NB4 (cell line): ENCODE results near the gene ZNF248.

ENCODE experiments used
- DNase-seq: peaks from one replicate; pipeline ENCODE4 v3.0.0; 2010; ENCODE audit warnings: low read depth
- H3K4me3 ChIP-seq: one replicate; pipeline ENCODE4 v1.5.1; 2011; ENCODE audit warnings: mild to moderate bottlenecking, low read depth, low read length, moderate library complexity
- MYC ChIP-seq: IDR thresholded peaks from 2 replicates; pipeline ENCODE4 v1.6.1; 2011; ENCODE audit warnings: low read depth, low read length
- POLR2A ChIP-seq: IDR thresholded peaks from 2 replicates; pipeline ENCODE4 v1.6.1; 2011; ENCODE audit warnings: mild to moderate bottlenecking; ENCODE audit not compliant: insufficient read length; ENCODE audit errors: extremely low read depth
- TF ChIP-seq, protein P1 (sequence below): IDR thresholded peaks from 2 replicates; pipeline ENCODE4 v1.6.1; 2011; ENCODE audit warnings: low read depth, low read length
- TF ChIP-seq, protein P2 (sequence below): IDR thresholded peaks from one replicate; pipeline ENCODE4 v1.5.1; 2012; ENCODE audit warnings: low read depth, low read length

The ZNF248 gene

DNA sequence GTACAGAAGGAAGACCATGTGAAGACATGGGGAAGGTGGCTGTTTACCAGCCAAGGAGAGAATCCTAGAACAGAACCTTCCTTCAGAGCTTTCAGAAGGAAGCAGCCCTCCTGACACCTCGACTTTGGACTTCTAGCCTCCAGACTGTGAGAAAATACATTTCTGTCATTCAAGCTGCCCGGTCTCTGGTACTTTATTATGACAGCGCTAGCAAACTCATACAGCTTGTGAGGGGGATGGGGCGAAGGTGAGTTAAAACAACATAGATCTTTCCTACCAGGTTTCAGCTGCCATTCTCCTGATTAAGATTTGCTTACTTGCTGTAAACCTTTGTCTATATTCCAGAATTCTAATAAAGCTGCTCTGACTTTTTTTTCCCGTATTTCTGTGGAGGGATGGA is 14.9 kb upstream of the ZNF248 start:
- no peak for TF ChIP-seq POLR2A
- TF ChIP-seq, protein P1, sequence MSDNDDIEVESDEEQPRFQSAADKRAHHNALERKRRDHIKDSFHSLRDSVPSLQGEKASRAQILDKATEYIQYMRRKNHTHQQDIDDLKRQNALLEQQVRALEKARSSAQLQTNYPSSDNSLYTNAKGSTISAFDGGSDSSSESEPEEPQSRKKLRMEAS, result no peak
- DNase-seq, result no peak
- H3K4me3 ChIP-seq, result no peak overlapping the region

DNA sequence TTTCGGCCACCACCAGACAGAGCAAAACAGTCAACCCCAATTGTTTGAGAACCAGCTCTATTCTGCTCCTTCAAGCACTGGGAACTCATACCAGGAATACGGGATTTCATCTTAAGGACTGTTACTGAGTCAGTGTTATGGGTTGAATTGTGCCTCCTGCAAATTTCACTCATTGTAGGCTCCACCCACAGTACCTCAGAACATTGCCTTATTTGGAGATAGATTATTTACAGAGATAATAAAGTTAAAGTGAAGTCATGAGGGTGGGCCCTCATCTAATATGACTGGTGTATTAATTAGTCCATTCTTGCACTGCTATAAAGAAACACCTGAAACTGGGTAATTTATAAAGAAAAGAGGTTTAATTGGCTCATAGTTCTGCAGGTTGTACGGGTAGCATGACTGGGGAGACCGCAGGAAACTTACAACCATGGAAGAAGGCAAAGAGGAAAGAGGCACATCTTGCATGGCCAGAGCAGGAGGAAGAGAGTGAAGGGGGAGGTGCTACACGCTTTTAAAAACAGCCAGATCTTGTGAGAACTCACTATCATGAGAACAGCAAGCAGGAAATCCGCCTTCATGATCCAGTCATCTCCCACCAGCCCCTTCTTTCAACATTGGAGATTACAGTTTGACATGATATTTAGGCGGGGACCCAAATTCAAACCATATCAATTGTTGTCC is 14.3 kb upstream of the ZNF248 start:
- no peak overlapping the region for H3K4me3 ChIP-seq
- DNase-seq, result no peak
- TF ChIP-seq, protein P2, sequence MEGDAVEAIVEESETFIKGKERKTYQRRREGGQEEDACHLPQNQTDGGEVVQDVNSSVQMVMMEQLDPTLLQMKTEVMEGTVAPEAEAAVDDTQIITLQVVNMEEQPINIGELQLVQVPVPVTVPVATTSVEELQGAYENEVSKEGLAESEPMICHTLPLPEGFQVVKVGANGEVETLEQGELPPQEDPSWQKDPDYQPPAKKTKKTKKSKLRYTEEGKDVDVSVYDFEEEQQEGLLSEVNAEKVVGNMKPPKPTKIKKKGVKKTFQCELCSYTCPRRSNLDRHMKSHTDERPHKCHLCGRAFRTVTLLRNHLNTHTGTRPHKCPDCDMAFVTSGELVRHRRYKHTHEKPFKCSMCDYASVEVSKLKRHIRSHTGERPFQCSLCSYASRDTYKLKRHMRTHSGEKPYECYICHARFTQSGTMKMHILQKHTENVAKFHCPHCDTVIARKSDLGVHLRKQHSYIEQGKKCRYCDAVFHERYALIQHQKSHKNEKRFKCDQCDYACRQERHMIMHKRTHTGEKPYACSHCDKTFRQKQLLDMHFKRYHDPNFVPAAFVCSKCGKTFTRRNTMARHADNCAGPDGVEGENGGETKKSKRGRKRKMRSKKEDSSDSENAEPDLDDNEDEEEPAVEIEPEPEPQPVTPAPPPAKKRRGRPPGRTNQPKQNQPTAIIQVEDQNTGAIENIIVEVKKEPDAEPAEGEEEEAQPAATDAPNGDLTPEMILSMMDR, result no peak
- TF ChIP-seq, protein P1, result no peak
- TF ChIP-seq POLR2A (no peak), MYC (no peak)

DNA sequence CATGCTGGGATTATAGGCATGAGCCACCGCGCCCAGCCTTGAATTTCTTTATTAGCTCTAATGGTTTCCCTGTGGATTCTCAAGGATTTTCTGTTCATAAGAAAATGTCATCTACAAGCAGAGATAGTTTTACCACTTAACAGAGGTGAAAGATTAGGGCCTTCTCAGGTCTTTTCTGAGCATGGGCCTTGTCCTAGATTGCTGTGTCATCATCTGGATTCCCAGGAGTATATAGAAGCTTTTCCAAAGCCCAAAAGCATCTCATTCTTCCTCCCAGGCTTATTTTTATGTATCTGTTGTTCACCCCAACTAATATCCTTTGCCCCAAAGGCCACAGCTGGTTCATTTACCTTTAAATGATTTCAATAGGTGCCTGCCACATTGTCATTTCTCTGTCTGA is 13.7 kb upstream of the ZNF248 start:
- TF ChIP-seq POLR2A, result no peak
- TF ChIP-seq, protein P2, result no peak
- TF ChIP-seq, protein P1, result no peak
- TF ChIP-seq MYC, result no peak
- no peak for DNase-seq
- H3K4me3 ChIP-seq, result no peak overlapping the region

DNA sequence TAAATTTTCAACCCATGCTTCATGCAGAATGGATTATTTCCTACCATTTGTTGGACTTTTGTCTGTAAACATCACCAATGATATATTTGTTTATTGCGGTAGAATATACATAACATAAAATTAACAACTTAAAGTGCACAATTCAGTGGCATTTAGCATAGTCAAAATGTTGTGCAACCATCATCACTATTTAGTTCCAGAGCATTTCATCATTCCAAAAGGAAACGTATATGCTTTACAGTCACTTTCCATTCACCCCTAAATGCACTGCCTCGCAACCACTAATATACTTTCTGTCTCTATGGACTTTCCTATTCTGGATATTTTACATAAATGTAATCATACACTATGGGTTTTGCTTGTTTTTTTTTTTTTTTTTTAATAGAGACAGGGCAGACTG is 11.4 kb upstream of the ZNF248 start:
- DNase-seq, result no peak
- TF ChIP-seq, protein P2, result no peak
- TF ChIP-seq MYC, result no peak
- TF ChIP-seq, protein P1, result no peak
- no peak for TF ChIP-seq POLR2A
- no peak overlapping the region for H3K4me3 ChIP-seq

DNA sequence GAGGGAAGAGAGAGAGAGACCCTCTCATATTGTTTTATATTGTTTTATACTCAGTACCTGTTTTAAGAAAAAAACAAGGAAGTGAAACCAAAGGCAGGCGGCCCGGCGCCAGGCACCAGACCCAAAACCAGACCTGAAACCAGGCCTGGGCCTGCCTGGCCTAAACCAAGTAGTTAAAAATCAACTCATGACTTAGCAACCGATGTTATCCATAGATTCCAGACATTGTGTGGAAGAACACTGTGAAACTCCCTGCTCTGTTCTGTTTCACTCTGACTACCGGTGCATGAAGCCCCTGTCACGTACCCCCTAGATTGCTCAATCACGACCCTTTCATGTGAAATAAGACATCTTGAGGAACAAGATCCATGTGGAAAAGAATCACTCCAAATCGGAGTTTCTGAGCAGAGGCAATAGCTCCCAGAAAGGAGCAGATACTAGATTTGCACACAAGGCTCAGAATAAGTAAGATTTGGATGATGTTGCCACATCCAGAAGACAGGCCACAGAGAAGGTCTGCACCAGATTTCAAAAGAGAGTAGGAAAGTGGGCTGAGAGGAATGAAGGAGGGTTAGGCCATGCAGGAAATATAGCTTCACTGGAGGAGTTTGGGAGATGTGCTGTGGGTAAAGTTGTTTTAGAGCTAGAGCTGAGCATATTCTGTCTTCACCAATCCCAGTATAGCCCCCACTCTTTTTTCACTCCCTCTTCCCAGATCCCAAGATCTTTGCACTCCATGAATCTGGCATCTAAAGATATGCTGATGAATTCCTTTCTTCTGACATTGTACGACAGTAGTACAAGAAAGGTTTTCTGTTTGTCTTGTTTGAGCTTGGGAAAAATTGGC is 8.8 kb upstream of the ZNF248 start:
- no peak overlapping the region for H3K4me3 ChIP-seq
- TF ChIP-seq, protein P2, result no peak
- TF ChIP-seq POLR2A (no peak), MYC (no peak)
- DNase-seq, result no peak

DNA sequence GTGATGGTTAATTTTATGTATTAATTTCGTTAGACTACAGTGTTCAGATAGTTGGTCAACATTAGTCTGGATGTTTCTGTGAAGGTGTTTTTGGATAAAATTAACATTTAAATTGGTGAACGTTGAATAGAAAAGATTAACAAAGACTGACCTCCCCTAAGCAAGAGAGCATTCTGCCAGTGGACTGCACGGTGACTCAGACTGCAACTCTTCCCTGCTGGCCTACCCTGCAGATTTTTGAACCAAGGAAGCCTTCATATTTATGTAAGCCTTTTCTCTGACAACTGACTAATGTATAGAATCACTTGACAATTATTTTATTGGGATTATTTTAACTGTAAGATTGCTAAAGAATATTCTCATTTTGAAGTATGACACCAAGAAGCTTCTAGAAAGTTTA is 7.9 kb upstream of the ZNF248 start:
- TF ChIP-seq POLR2A (no peak), MYC (no peak)
- no peak for DNase-seq

More for the DNA sequence above, 7.9 kb upstream of the ZNF248 start:
- no peak overlapping the region for H3K4me3 ChIP-seq
